ENCODE results near the gene MXD4.

The MXD4 gene

GRCh38 chr4:2261853-2262144 is at the start of gene MXD4:
Gene MXD4, minus strand, starts transcription at chr4:2262109. Its CDS starts 129 bp downstream, at chr4:2261980.
- DNase-seq (ENCODE audit: low spot score): no peak

- DNase-seq (ENCODE audit: low spot score): no peak
Measured at GRCh38 chr4:2306773-2307410, 45.0 kb upstream of the MXD4 start.

GRCh38 chr4:2305766-2306501 is 44.0 kb upstream of the MXD4 start:
- DNase-seq (ENCODE audit: low spot score): no peak

- DNase-seq (ENCODE audit: low spot score): no peak
Measured at GRCh38 chr4:2304877-2305561, 43.1 kb upstream of the MXD4 start.

- DNase-seq (ENCODE audit: low spot score): no peak
Measured at GRCh38 chr4:2304321-2304876, 42.5 kb upstream of the MXD4 start.

GRCh38 chr4:2303686-2304320 is 41.9 kb upstream of the MXD4 start:
- no peak for DNase-seq (ENCODE audit: low spot score)

- no peak for DNase-seq (ENCODE audit: low spot score)
Measured at GRCh38 chr4:2303121-2303685, 41.3 kb upstream of the MXD4 start.

GRCh38 chr4:2302387-2303119 is 40.6 kb upstream of the MXD4 start:
- DNase-seq (ENCODE audit: low spot score): no peak

GRCh38 chr4:2301806-2302205 is 39.9 kb upstream of the MXD4 start:
- no peak for DNase-seq (ENCODE audit: low spot score)

GRCh38 chr4:2301225-2301642 is 39.3 kb upstream of the MXD4 start:
- no peak for DNase-seq (ENCODE audit: low spot score)

- DNase-seq (ENCODE audit: low spot score): no peak
Measured at GRCh38 chr4:2300431-2301224, 38.7 kb upstream of the MXD4 start.

GRCh38 chr4:2299794-2300193 is 37.9 kb upstream of the MXD4 start:
- no peak for DNase-seq (ENCODE audit: low spot score)

GRCh38 chr4:2298532-2298991 is 36.7 kb upstream of the MXD4 start:
- DNase-seq (ENCODE audit: low spot score): no peak

- no peak for DNase-seq (ENCODE audit: low spot score)
Measured at GRCh38 chr4:2297606-2298531, 36.0 kb upstream of the MXD4 start.

GRCh38 chr4:2296631-2297601 is 35.0 kb upstream of the MXD4 start:
- DNase-seq (ENCODE audit: low spot score): no peak

- no peak for DNase-seq (ENCODE audit: low spot score)
Measured at GRCh38 chr4:2295900-2296442, 34.1 kb upstream of the MXD4 start.

- no peak for DNase-seq (ENCODE audit: low spot score)
Measured at GRCh38 chr4:2295500-2295899, 33.6 kb upstream of the MXD4 start.

GRCh38 chr4:2292646-2293108 is 30.8 kb upstream of the MXD4 start:
- DNase-seq (ENCODE audit: low spot score): no peak

Measured in hematopoietic multipotent progenitor cell treated with erythropoietin and hydrocortisone succinate and interleukin-3 and kit ligand, for 17 days (in vitro differentiated cells).